BLaER1 treated with 17β-estradiol and CSF1 and Interleukin-3, amounts not matched to agents 10 nM and 100 nM (cell line): ENCODE data around the gene SLC25A42.
A peak's percentile ranks its signal among the peaks of the same experiment; 100 is the strongest.
"Not testable (repeated sequence)": the region's sequence is repeated elsewhere in the genome, so short reads cannot be mapped to it uniquely, and the experiment has no call there.

ENCODE experiments used
- H3K27ac ChIP-seq, 11 experiments: shearing (Covaris generic); formaldehyde crosslinking; 2 replicates each; pipeline ENCODE4 v1.8.1; 2022
- H3K27me3 ChIP-seq, 11 experiments: shearing (Covaris generic); formaldehyde crosslinking; 2 replicates each; pipeline ENCODE4 v1.8.1; 2022
- H3K36me3 ChIP-seq, 11 experiments: shearing (Covaris generic); formaldehyde crosslinking; 2 replicates each; pipeline ENCODE4 v1.8.1; 2022
- H3K4me1 ChIP-seq, 10 experiments: shearing (Covaris generic); formaldehyde crosslinking; 2 replicates each; pipeline ENCODE4 v1.8.1; 2022
- H3K4me2 ChIP-seq, 11 experiments: shearing (Covaris generic); formaldehyde crosslinking; 2 replicates each; pipeline ENCODE4 v1.8.1; 2022
- H3K4me3 ChIP-seq, 10 experiments: shearing (Covaris generic); formaldehyde crosslinking; 2 replicates each; pipeline ENCODE4 v1.8.1; 2022
- H3K9ac ChIP-seq, 11 experiments: shearing (Covaris generic); formaldehyde crosslinking; 2 replicates each; pipeline ENCODE4 v1.8.1; 2022
- H3K9me3 ChIP-seq, 11 experiments: shearing (Covaris generic); formaldehyde crosslinking; replicated peaks in 1 of 11; 2 replicates each; pipeline ENCODE4 v1.8.1; 2022
- H4K20me1 ChIP-seq, 11 experiments: shearing (Covaris generic); formaldehyde crosslinking; 2 replicates each; pipeline ENCODE4 v1.8.1; 2022
- Cebpa-rat ChIP-seq, 11 experiments: shearing (Covaris generic); IDR thresholded peaks; 2 replicates each; pipeline ENCODE4 v1.8.1; 2022

Gene SLC25A42

DNA sequence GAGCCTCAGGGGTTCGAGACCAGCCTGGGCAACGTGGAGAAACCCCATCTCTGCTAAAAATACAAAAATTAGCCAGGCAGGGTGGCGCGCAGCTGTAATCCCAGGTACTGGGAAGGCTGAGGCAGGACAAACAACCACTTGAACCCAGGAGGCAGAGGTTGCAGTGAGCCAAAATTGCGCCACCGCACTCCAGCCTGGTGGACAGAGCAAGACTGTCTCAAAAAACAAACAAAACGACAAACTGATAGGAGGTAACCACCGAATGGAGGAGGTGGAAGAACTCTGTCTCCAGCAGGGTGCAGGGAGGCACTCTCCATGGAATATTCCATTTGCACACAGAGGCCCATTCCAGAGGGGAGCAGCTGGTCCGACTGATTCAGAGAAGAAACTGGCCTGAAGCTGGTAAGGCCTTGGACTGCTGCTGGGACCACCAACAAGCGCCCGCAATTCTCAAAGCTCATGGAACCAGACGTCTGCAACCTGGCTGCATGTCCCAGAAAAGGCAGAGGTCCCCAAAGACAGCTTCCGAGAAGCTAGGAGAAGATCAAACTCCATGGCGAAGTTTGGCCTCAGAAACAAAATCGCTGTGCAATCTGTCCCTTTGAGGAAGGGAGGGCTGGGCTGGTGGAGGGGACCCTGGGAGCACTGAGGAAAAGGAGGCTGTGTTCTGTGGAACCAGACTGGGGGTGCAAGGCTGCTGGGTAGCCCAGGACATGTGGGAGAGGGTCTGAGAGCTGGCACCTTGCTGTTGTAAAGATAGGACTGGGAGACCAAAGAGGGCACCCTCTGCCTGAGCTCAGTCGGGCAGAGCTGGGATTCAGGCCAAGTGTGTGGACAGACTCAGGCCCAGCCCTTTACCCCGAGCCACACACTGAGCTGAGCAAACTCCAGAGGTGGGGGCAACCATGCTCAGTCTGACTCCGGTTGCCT lies 35.2 kb downstream of the SLC25A42 start:
- Histone ChIP-seq H4K20me1 (peaks cover 0 to 15% (median 0%) of the 10 kb centered on the region in 11 experiments; a peak in 1 of 22 replicates), H3K4me1 (peaks cover 0 to 2% (median 0%) of the 10 kb centered on the region in 10 experiments; a peak in 1 of 20 replicates), H3K9ac (no peak overlapping the region), H3K9me3 (no peaks in the 10 kb centered on the region), H3K36me3 (peaks cover 4 to 62% (median 38%) of the 10 kb centered on the region in 11 experiments; a peak in 15 of 22 replicates), H3K27me3 (no peaks in the 10 kb centered on the region), H3K4me3 (no peak overlapping the region), H3K27ac (no peak overlapping the region), H3K4me2 (no peak overlapping the region)
- TF ChIP-seq Cebpa-rat (IDR thresholded peaks at IDR 0.05) = no peak

DNA sequence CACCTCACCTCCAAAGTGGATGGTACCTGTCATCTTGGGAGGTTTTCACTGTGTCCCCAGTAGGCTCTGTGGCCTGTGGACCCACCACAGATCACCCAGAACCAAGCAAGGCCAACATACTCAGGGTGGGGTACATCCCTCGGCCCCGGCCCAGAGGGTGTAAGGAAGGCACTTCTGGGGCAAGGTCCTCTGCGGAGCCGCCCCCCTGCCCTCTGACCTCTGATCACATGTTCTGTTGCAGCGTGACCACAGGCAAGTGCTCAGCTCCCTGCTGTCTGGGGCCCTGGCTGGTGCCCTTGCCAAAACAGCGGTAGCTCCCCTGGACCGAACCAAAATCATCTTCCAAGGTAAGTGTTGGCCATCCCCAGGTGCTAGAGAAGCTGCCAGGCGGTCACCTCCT lies 37.7 kb downstream of the SLC25A42 start:
- no peak overlapping the region for H3K4me3 ChIP-seq
- H3K9ac ChIP-seq = no peak overlapping the region
- H3K27me3 ChIP-seq = no peaks in the 10 kb centered on the region
- no peak overlapping the region for H3K4me2 ChIP-seq
- no peaks in the 10 kb centered on the region for H3K9me3 ChIP-seq
- H3K27ac ChIP-seq = no peak overlapping the region
- peaks cover 11 to 25% (median 22%) of the 10 kb centered on the region in 10 experiments; a peak in 19 of 20 replicates for H3K4me1 ChIP-seq
- peaks cover 0 to 15% (median 0%) of the 10 kb centered on the region in 11 experiments; a peak in 1 of 22 replicates for H4K20me1 ChIP-seq
- TF ChIP-seq Cebpa-rat (IDR thresholded peaks at IDR 0.05) = no peak
- H3K36me3 ChIP-seq = peaks cover 4 to 58% (median 38%) of the 10 kb centered on the region in 11 experiments; a peak in 15 of 22 replicates

DNA sequence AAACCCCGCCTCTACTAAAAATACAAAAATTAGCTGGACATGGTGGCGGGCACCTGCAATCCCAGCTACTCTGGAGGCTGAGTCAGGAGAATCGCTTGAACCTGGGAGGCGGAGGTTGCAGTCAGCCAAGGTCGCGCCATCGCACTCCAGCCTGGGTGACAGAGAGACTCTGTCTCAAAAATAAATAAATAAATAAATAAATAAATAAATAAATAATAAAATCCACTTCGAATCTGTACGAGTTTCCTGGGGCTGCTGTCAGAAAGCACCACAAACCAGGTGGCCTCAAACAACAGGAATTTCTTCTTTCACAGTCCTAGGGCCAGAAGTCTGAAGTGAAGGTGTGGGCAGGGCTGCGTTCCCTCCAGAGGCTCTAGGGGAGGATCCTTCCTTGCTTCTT lies 38.8 kb downstream of the SLC25A42 start:
- not testable (repeated sequence) for H3K9ac ChIP-seq, H3K4me2 ChIP-seq, H3K27ac ChIP-seq, H4K20me1 ChIP-seq, H3K27me3 ChIP-seq, H3K4me3 ChIP-seq, H3K9me3 ChIP-seq
- H3K36me3 ChIP-seq = peaks cover 0 to 48% (median 29%) of the 10 kb centered on the region in 11 experiments; a peak in 11 of 22 replicates
- H3K4me1 ChIP-seq = peaks cover 11 to 35% (median 24%) of the 10 kb centered on the region in 10 experiments; a peak in 19 of 20 replicates

- Histone ChIP-seq H3K36me3 (peaks cover 0 to 48% (median 23%) of the 10 kb centered on the region in 11 experiments; a peak in 11 of 22 replicates), H3K27ac (no peak overlapping the region)
- TF ChIP-seq Cebpa-rat (IDR thresholded peaks at IDR 0.05) = no peak
Observed at GRCh38 chr19:19103167-19103566, 39.4 kb downstream of the SLC25A42 start.

GRCh38 chr19:19105365-19106055 lies 41.7 kb downstream of the SLC25A42 start:
- Histone ChIP-seq H3K9me3 (no peaks in the 10 kb centered on the region), H3K36me3 (peaks cover 0 to 28% (median 12%) of the 10 kb centered on the region in 11 experiments; a peak in 9 of 22 replicates), H4K20me1 (peaks cover 0 to 9% (median 0%) of the 10 kb centered on the region in 11 experiments; a peak in 4 of 22 replicates), H3K4me2 (peak overlapping the region; percentile 80 to 93 (median 89)), H3K27me3 (peaks cover 0 to 5% (median 0%) of the 10 kb centered on the region in 11 experiments; a peak in 3 of 22 replicates), H3K4me3 (peak overlapping the region; percentile 41 to 70 (median 57)), H3K27ac (peak overlapping the region in 10 of 11 experiments; percentile 36 to 80 (median 75); a peak in 18 of 22 replicates), H3K4me1 (peaks cover 11 to 46% (median 30%) of the 10 kb centered on the region in 10 experiments; a peak in 19 of 20 replicates), H3K9ac (peak overlapping the region; percentile 53 to 76 (median 71))
- TF ChIP-seq Cebpa-rat (IDR thresholded peaks at IDR 0.05) = no peak

More at GRCh38 chr19:19103167-19103566, 39.4 kb downstream of the SLC25A42 start:
- Histone ChIP-seq H4K20me1 (peaks cover 0 to 8% (median 0%) of the 10 kb centered on the region in 11 experiments; a peak in 1 of 22 replicates), H3K4me1 (peaks cover 11 to 37% (median 24%) of the 10 kb centered on the region in 10 experiments; a peak in 19 of 20 replicates), H3K9me3 (no peaks in the 10 kb centered on the region), H3K4me3 (no peak overlapping the region), H3K4me2 (no peak overlapping the region), H3K27me3 (no peaks in the 10 kb centered on the region), H3K9ac (no peak overlapping the region; a peak in 1 of 22 replicates)

- Histone ChIP-seq H3K27ac (peak overlapping the region in 10 of 11 experiments; percentile 36 to 80 (median 75); a peak in 18 of 22 replicates), H3K4me3 (peak overlapping the region; percentile 41 to 70 (median 57)), H3K9me3 (no peaks in the 10 kb centered on the region), H3K27me3 (peaks cover 0 to 10% (median 0%) of the 10 kb centered on the region in 11 experiments; a peak in 3 of 22 replicates), H3K9ac (peak overlapping the region; percentile 53 to 76 (median 71)), H4K20me1 (peaks cover 0 to 9% (median under 1%) of the 10 kb centered on the region in 11 experiments; a peak in 7 of 22 replicates), H3K4me1 (peaks cover 11 to 52% (median 36%) of the 10 kb centered on the region in 10 experiments; a peak in 19 of 20 replicates), H3K36me3 (peaks cover 0 to 22% (median 7%) of the 10 kb centered on the region in 11 experiments; a peak in 8 of 22 replicates), H3K4me2 (peak overlapping the region; percentile 80 to 93 (median 89))
- TF ChIP-seq Cebpa-rat (IDR thresholded peaks at IDR 0.05) = no peak
Observed at GRCh38 chr19:19106056-19106551, 42.3 kb downstream of the SLC25A42 start.

DNA sequence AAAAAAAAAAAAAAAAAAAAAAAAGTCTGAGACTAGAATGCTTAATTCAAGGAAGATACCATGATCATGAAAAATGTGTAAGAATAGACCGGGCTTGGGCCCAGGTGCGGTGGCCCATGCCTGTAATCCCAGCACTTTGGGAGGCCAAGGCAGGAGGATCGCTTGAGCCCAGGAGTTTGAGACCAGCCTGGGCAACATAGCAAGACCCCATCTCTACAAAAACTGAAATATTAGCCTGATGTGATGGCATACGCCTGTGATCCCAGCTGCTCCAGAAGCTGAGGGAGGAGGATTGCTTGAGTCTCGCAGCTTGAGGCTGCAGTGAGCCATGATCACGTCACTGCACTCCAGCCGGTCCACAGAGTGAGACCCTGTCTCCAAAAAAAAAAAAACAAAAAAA lies 43.1 kb downstream of the SLC25A42 start:
- not testable (repeated sequence) for H3K4me3 ChIP-seq, H3K27ac ChIP-seq, H3K9me3 ChIP-seq, H3K9ac ChIP-seq
- H4K20me1 ChIP-seq = peaks cover 0 to 15% (median 6%) of the 10 kb centered on the region in 11 experiments; a peak in 9 of 22 replicates
- H3K27me3 ChIP-seq = peaks cover 0 to 12% (median 0%) of the 10 kb centered on the region in 11 experiments; a peak in 3 of 22 replicates
- H3K36me3 ChIP-seq = peaks cover 0 to 15% (median 0%) of the 10 kb centered on the region in 11 experiments; a peak in 5 of 22 replicates
- H3K4me1 ChIP-seq = peaks cover 18 to 60% (median 45%) of the 10 kb centered on the region in 10 experiments
- H3K4me2 ChIP-seq = peak overlapping the region in 4 of 11 experiments; percentile 81 to 91 (median 86); a peak in 7 of 22 replicates

DNA sequence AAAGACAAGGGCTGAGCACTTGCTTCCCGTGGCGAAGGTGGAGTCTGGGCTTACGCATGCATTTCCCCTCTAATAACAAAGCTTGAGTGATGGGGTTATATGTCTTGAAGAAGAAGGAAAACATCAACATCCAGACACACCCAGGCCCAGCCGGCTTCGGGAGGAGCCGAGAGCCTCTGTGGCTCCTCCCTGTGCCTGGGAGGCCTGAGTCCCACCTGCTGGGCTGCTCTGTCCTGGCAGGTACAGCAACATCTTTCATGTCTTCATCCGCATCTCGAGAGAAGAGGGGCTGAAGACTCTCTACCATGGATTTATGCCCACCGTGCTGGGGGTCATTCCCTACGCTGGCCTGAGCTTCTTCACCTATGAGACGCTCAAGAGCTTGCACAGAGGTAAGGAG lies 43.9 kb downstream of the SLC25A42 start:
- no peak for TF ChIP-seq Cebpa-rat (IDR thresholded peaks at IDR 0.05)
- Histone ChIP-seq H4K20me1 (peaks cover 0 to 21% (median 12%) of the 10 kb centered on the region in 11 experiments; a peak in 12 of 22 replicates), H3K4me2 (peak overlapping the region in 1 of 11 experiments; percentile 3; a peak in 2 of 22 replicates), H3K9me3 (no peaks in the 10 kb centered on the region), H3K4me1 (peaks cover 25 to 68% (median 52%) of the 10 kb centered on the region in 10 experiments), H3K4me3 (no peak overlapping the region), H3K27ac (no peak overlapping the region), H3K9ac (peak overlapping the region in 1 of 11 experiments; percentile 19; a peak in 1 of 22 replicates), H3K27me3 (peaks cover 0 to 12% (median 0%) of the 10 kb centered on the region in 11 experiments; a peak in 3 of 22 replicates), H3K36me3 (peaks cover 0 to 12% (median 0%) of the 10 kb centered on the region in 11 experiments; a peak in 2 of 22 replicates)
